Prostate gland (tissue), 2 donors: Measurements from ENCODE around the gene PRR15L. TPM values are rescaled to one million over a fixed set of nuclear protein-coding genes. Genes with fewer than 3 reads are reported as not detected.
"Not testable (repeated sequence)": the region's sequence is repeated elsewhere in the genome, so short reads cannot be mapped to it uniquely, and the experiment has no call there.

Source experiments
- DNase-seq: peaks from one replicate; pipeline ENCODE4 v3.0.0-alpha.2; 2019; ENCODE audit warnings: low spot score
- H3K27ac ChIP-seq, 2 donors: fragments of 200-600 bp; sonication (generic); 2 replicates each; pipeline ENCODE4 v1.5.1; 2017 to 2019
- H3K27me3 ChIP-seq: fragments of 200-600 bp; sonication (generic); replicated peaks from 2 replicates; pipeline ENCODE4 v1.5.1; 2019; ENCODE audit not compliant: insufficient read depth
- H3K36me3 ChIP-seq, 2 donors: fragments of 200-600 bp; sonication (generic); 1 replicate in 1 of 2; 2 replicates in 1 of 2; pipeline versions ENCODE4 v1.5.1 to v1.8.1; 2017 to 2019
- H3K4me1 ChIP-seq: fragments of 200-600 bp; sonication (generic); replicated peaks from 2 replicates; pipeline ENCODE4 v1.5.1; 2019
- H3K4me3 ChIP-seq, 2 donors: fragments of 200-600 bp; sonication (generic); 2 replicates each; pipeline ENCODE4 v1.5.1; 2017 to 2019
- H3K9me3 ChIP-seq: fragments of 200-600 bp; sonication (generic); 2 replicates; pipeline ENCODE4 v1.5.1; 2017
- POLR2A ChIP-seq: fragments of 450-650 bp; IDR thresholded peaks from one replicate; pipeline ENCODE4 v1.6.1; 2016; ENCODE audit warnings: antibody characterized with exemption, mild to moderate bottlenecking
- POLR2AphosphoS5 ChIP-seq: sonication (generic); formaldehyde crosslinking; IDR thresholded peaks from one replicate; pipeline ENCODE4 v1.6.1; 2017; ENCODE audit warnings: antibody characterized with exemption
- WGBS: methylation state at CpG from one replicate; pipeline ENCODE4 v1.1.5; 2018; 5-methylcytosine and 5-hydroxymethylcytosine counted together
- intact Hi-C: fragments of 100-400 bp; cut with DNase I; formaldehyde crosslinking; loops from one replicate; pipeline ENCODE4 v1.14.2; 2022
- total RNA-seq, 2 donors: library from RNA; depleted of rRNA; stranded (reverse); fragments of >200 nt; gene quantifications; one replicate each; pipeline ENCODE4 v1.1.0, GENCODE V29; 2016
- TF ChIP-seq, protein P1 (sequence below), 4 experiments: fragments of 200-600 bp in 2 of 4; fragments of 450-650 bp in 2 of 4; sonication (generic) in 2 of 4; IDR thresholded peaks; 1 replicate in 3 of 4; 2 replicates in 1 of 4; pipeline ENCODE4 v1.5.1; 2016 to 2019; ENCODE audit warnings: antibody characterized with exemption in 4 of 4, mild to moderate bottlenecking in 2 of 4, moderate library complexity in 2 of 4

The PRR15L gene
- total RNA-seq, 2 donors from 2014 or later: 19.9 to 59.7 TPM

DNA sequence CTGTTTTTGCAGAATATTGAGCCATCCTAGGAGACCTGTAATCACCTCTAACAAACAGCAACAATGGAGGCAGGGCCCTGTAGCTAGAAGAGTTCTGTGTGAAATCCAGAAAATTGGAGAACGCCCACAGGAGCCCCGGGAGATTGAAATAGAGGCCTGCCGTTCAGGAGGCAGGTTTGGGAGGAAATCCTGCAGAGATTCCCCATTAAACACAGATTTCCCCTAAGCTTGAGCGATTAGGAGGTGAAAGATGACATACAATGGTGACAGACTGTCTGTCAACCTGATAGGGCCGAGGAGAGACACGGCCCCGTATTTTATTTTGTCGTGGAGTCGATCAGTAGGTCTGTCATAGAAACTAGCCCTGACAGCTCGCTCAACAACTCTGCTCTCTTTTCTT is 31.5 kb upstream of the PRR15L start:
- no peaks in the 10 kb centered on the region for H3K27me3 ChIP-seq
- no peak for DNase-seq
- H3K9me3 ChIP-seq: no peaks in the 10 kb centered on the region
- TF ChIP-seq POLR2AphosphoS5 (no peak), POLR2A (no peak)
- TF ChIP-seq, protein P1, sequence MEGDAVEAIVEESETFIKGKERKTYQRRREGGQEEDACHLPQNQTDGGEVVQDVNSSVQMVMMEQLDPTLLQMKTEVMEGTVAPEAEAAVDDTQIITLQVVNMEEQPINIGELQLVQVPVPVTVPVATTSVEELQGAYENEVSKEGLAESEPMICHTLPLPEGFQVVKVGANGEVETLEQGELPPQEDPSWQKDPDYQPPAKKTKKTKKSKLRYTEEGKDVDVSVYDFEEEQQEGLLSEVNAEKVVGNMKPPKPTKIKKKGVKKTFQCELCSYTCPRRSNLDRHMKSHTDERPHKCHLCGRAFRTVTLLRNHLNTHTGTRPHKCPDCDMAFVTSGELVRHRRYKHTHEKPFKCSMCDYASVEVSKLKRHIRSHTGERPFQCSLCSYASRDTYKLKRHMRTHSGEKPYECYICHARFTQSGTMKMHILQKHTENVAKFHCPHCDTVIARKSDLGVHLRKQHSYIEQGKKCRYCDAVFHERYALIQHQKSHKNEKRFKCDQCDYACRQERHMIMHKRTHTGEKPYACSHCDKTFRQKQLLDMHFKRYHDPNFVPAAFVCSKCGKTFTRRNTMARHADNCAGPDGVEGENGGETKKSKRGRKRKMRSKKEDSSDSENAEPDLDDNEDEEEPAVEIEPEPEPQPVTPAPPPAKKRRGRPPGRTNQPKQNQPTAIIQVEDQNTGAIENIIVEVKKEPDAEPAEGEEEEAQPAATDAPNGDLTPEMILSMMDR (IDR thresholded peaks at IDR 0.05): no peak
- WGBS: 84% methylated on average over 10 of the region's 10 CpGs
- intact Hi-C loops: no loop called here
- H3K27ac ChIP-seq: no peak overlapping the region
- no peaks in the 10 kb centered on the region for H3K36me3 ChIP-seq
- H3K4me3 ChIP-seq: no peak overlapping the region
- H3K4me1 ChIP-seq: peaks cover 13% of the 10 kb centered on the region

DNA sequence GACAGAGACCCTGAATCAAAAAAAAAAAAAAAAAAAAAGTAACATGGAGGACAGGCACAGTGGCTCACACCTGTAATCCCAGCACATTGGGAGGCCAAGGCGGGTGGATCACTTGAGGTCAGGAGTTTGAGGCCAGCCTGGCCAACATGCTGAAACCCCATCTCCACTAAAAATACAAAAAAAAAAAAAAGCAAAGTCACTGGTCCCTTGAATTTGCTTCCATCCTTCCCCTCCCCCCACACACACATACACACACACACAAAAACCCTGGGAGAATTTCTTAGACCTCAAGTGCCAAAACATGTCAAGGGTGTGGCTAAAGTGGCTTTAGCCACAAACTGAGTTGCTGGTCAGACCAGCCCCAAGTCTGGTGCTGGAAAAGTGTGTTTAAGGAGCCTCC is 30.8 kb upstream of the PRR15L start:
- H3K27ac ChIP-seq, H3K27me3 ChIP-seq, intact Hi-C loops, H3K4me3 ChIP-seq, H3K9me3 ChIP-seq, DNase-seq, H3K36me3 ChIP-seq: not testable (repeated sequence)
- peaks cover 20% of the 10 kb centered on the region for H3K4me1 ChIP-seq
- WGBS: 94% methylated on average over 1 of the region's 1 CpG

DNA sequence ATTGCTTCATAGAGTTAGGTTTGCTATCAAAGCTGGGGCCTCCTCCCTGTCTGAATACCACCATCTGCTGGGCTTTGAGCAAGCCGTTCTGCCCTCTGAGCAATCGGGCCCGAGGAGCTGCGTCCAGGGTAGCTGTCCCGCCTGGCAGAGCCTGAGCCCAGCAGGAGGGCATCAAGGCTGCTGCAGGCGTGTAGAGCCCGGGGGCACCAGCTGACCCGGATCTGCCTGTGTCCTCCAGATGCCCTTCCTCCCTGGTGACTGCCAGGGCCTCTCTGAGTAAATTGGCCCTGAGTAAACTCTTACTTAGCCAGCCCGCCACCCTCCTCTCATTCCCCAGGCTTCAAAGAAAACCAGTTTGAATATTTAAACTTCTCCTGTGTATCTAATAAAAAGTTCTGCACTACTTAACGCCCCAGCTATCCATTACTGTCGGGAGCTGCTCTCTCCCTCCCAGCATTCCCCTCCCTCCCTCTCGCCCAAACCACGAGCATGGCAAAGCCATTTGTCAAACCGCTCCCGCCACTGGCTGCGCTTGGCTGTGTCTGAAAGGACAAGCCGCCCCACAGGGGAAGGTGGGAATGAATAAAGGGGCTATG is 29.7 kb upstream of the PRR15L start:
- peak; percentile 70 for TF ChIP-seq POLR2AphosphoS5
- TF ChIP-seq, protein P1 (IDR thresholded peaks at IDR 0.05): no peak
- TF ChIP-seq POLR2A: no peak
- peak overlapping the region; percentile 51 to 55 for H3K27ac ChIP-seq

DNA sequence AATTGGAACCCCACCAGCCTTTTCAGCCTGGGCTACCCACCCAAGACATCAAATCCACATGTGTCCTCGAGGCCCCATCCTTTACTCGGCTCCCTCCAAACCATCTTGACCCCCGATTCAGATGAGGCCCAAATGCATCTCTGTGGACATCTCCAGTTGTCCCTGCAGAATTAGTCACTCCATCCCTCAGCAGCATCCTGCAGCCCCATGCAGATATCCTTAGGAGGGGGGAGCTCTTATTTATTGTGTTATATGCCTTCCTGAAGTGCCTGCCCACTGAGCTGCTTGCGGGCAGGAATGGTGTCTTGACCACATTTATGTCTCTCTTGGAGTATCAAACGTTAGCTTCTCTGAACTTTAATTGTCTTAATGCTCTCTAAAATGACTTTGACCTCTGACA is 28.8 kb upstream of the PRR15L start:
- Histone ChIP-seq H3K9me3 (no peaks in the 10 kb centered on the region), H3K27ac (peak overlapping the region in 1 of 2 donors; percentile 51), H3K36me3 (peaks cover 0 to 2% of the 10 kb centered on the region in 2 donors), H3K27me3 (no peaks in the 10 kb centered on the region), H3K4me1 (peaks cover 26% of the 10 kb centered on the region), H3K4me3 (no peak overlapping the region)
- intact Hi-C loops: no loop called here
- TF ChIP-seq POLR2A: no peak
- no peak for TF ChIP-seq POLR2AphosphoS5
- TF ChIP-seq, protein P1 (IDR thresholded peaks at IDR 0.05): no peak
- WGBS: 82% methylated on average over 5 of the region's 5 CpGs
- DNase-seq: no peak

More for the DNA sequence above, 29.7 kb upstream of the PRR15L start:
- Histone ChIP-seq H3K36me3 (no peaks in the 10 kb centered on the region), H3K4me1 (peaks cover 26% of the 10 kb centered on the region), H3K4me3 (no peak overlapping the region), H3K9me3 (no peaks in the 10 kb centered on the region), H3K27me3 (no peaks in the 10 kb centered on the region)
- 17% methylated on average over 17 of the region's 17 CpGs for WGBS
- DNase-seq: peak; percentile 64
- intact Hi-C loops: no loop called here

DNA sequence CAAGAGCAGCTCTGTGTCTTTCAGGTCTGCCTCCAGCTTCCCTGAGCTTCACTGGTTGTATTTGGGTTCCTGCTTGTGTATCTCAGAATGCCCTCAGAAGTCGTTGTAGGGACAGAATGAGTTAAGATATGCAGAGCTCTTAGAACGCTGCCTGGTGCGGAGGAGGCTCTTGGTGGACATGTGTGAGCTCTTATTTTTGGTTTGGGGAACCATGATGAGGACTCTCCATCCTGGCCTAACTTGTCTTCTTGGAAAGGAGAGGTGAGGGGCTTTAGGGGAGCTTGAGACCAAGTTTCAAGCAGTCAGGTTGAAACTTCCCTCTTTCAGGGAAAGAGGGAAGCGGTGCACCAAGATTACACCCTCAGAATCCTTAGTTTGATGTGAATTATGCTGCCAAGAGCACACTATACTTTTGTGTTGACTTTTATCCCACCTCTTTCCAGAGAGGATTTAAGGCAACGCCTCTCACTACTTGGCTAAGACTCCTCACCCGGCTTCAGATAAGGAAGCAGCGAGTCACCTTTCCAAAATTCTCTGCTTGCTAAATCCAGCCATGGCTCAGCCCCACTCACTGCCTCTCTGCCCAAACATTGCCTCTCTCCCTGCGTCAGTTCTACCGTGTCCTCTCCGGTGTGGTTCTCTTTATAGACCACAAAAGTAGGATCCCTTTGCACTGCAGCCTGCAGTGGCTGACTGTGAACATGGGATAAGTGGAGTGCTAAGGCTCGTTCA is 26.0 kb upstream of the PRR15L start:
- Histone ChIP-seq H3K4me3 (no peak overlapping the region), H3K27ac (peak overlapping the region; percentile 11 to 50), H3K4me1 (peaks cover 26% of the 10 kb centered on the region), H3K9me3 (no peaks in the 10 kb centered on the region), H3K27me3 (no peaks in the 10 kb centered on the region), H3K36me3 (peaks cover 8 to 16% of the 10 kb centered on the region in 2 donors)
- DNase-seq: peak; percentile 27
- intact Hi-C loops: no loop called here
- 43% methylated on average over 11 of the region's 11 CpGs for WGBS
- TF ChIP-seq POLR2A: no peak
- peak; percentile 46 for TF ChIP-seq POLR2AphosphoS5
